Mucosa of stomach (tissue), 1 donor: ENCODE measurements around the gene DCTN4.
"Not testable (repeated sequence)": the region's sequence is repeated elsewhere in the genome, so short reads cannot be mapped to it uniquely, and the experiment has no call there.

Source experiments
- H3K27me3 ChIP-seq: one replicate; pipeline ENCODE4 v1.7.0; 2013; ENCODE audit warnings: mild to moderate bottlenecking, low read length; ENCODE audit not compliant: control insufficient read depth, insufficient read depth
- H3K36me3 ChIP-seq: one replicate; pipeline ENCODE4 v1.7.0; 2013; ENCODE audit warnings: low read length; ENCODE audit not compliant: control insufficient read depth, insufficient read depth
- H3K4me1 ChIP-seq: one replicate; pipeline ENCODE4 v1.7.0; 2013; ENCODE audit warnings: mild to moderate bottlenecking, low read length; ENCODE audit not compliant: control insufficient read depth, insufficient read depth
- H3K4me3 ChIP-seq: one replicate; pipeline ENCODE4 v1.7.0; 2013; ENCODE audit warnings: low read length
- H3K9ac ChIP-seq: one replicate; pipeline ENCODE4 v1.7.0; 2013; ENCODE audit warnings: mild to moderate bottlenecking, low read length, moderate library complexity
- H3K9me3 ChIP-seq: one replicate; pipeline ENCODE4 v1.7.0; 2013; ENCODE audit warnings: mild to moderate bottlenecking, low read length, moderate library complexity; ENCODE audit not compliant: control insufficient read depth
- donor health status: Pancreatic carcinoma.

DCTN4 gene

GRCh38 chr5:150751096-150751891 is 7.5 kb downstream of the DCTN4 start:
- H3K4me3 ChIP-seq, result no peak overlapping the region
- no peaks in the 10 kb centered on the region for H3K9me3 ChIP-seq
- H3K36me3 ChIP-seq, result no peaks in the 10 kb centered on the region
- H3K9ac ChIP-seq, result no peak overlapping the region
- H3K4me1 ChIP-seq, result peaks cover 27% of the 10 kb centered on the region
- no peaks in the 10 kb centered on the region for H3K27me3 ChIP-seq

DNA sequence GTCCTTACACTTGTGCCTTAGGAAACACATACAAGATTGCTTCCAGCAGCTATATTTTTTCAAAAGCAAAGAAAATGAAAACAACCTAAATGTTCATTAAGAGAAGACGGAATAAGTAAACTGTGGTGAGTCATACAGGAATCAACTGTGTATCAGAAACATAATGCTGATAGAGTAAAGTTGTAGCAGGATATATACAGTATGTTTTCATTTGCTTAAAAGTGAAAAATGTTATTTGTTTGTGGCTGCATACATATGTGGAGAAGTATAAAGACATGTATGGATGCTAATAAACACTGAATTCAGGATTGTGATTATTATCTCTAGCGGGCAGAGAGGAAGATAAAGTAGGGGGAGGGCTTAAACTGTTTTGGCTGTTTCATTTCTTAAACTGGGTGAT is 8.3 kb downstream of the DCTN4 start:
- Histone ChIP-seq H3K4me3 (no peak overlapping the region), H3K36me3 (no peaks in the 10 kb centered on the region), H3K27me3 (no peaks in the 10 kb centered on the region), H3K9me3 (no peaks in the 10 kb centered on the region), H3K9ac (no peak overlapping the region), H3K4me1 (peaks cover 26% of the 10 kb centered on the region)

- H3K4me1 ChIP-seq, H3K36me3 ChIP-seq, H3K27me3 ChIP-seq: not testable (repeated sequence)
These were observed 15.7 kb downstream of the DCTN4 start for GRCh38 chr5:150743142-150743488.

DNA sequence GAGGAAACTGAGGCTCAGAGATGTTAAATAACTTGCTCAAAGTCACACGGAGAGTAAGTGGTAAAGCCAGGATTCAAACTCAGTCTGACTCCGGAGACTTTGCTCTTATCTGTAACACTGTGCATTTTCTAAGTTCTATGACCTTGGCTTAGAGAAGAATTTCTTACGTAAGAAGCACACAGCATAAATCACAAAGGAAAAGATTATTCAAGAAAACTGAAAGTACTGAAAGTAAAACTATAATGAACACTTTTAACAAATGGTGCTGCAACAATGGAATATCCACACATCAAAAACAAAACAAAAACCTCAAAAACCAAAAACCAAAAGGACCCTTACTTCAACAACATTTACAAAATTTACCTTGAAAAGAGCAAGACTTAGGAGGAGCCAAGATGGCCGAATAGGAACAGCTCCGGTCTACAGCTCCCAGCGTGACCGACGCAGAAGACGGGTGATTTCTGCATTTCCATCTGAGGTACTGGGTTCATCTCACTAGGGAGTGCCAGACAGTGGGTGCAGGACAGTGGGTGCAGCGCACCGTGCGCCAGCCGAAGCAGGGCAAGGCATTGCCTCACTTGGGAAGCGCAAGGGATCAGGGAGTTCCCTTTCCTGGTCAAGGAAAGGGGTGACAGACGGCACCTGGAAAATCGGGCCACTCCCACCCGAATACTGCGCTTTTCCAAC is 16.2 kb downstream of the DCTN4 start:
- not testable (repeated sequence) for H3K27me3 ChIP-seq, H3K36me3 ChIP-seq, H3K4me1 ChIP-seq, H3K9ac ChIP-seq, H3K9me3 ChIP-seq, H3K4me3 ChIP-seq

More at GRCh38 chr5:150743142-150743488, 15.7 kb downstream of the DCTN4 start:
- H3K4me3 ChIP-seq, H3K9ac ChIP-seq, H3K9me3 ChIP-seq: not testable (repeated sequence)

- Histone ChIP-seq H3K4me3 (no peak overlapping the region), H3K27me3 (no peaks in the 10 kb centered on the region), H3K9ac (no peak overlapping the region), H3K36me3 (no peaks in the 10 kb centered on the region), H3K9me3 (no peaks in the 10 kb centered on the region), H3K4me1 (no peaks in the 10 kb centered on the region)
These were observed 17.8 kb downstream of the DCTN4 start for GRCh38 chr5:150740992-150741391.

DNA sequence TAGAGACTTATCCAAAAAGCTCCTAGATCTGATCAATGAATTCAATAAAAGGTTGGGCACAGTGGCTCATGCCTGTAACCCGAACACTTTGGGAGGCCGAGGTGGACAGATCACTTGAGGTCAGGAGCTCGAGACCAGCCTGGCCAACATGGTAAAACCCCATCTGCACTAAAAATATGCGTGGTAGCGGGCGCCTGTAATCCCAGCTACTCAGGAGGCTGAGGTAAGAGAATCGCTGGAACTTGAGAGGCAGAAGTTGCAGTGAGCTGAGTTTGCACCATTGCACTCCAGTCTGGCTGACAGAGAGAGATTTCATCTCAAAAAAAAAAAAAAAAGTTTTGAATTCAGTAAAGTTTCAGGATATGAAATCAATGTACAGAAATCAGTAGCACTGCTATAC is 20.0 kb downstream of the DCTN4 start:
- Histone ChIP-seq H3K27me3 (no peaks in the 10 kb centered on the region), H3K4me1 (peaks cover 9% of the 10 kb centered on the region), H3K9me3 (no peaks in the 10 kb centered on the region), H3K9ac (no peak overlapping the region), H3K4me3 (no peak overlapping the region), H3K36me3 (no peaks in the 10 kb centered on the region)

DNA sequence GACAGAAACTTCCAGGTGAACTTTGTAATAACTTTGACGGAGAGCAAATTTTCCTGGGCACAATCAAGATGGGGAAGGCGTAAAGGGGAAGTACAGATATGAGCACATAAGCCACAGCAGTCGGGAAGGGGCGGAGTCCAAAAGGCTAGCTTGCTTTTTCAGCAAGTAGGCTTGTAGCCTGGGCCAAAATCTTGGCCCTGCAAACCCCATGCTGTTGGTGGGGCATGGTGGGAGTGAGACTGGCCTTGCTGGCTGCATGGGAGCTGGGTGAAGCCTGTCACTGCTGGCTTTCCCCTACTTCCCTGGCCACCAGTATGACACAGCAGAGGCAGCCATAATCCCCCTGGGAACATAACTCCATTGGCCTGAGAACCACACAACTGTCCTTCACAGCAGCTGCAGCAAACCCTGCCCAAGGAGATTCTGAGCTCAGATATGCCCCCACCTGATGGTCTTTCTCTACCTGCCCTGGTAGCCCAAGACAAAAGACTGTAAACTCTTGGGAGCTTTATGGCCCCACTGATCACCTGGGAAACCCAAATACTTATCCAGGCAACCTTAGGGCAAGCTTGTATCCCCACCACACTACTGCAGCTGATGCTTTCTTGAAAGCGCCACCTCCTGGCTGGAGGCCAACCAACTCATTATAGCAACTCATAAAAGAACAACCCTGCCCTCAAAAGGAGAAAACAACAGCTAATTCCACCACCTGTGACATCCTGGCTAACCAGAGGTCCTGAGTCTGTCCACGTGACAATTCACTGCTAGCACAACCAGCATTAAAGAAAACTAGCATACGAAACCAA is 24.0 kb downstream of the DCTN4 start:
- H3K27me3 ChIP-seq, result no peaks in the 10 kb centered on the region
- H3K9ac ChIP-seq, result no peak overlapping the region
- H3K4me3 ChIP-seq, result no peak overlapping the region
- H3K4me1 ChIP-seq, result peaks cover 9% of the 10 kb centered on the region
- peaks cover 6% of the 10 kb centered on the region for H3K36me3 ChIP-seq
- H3K9me3 ChIP-seq, result no peaks in the 10 kb centered on the region

GRCh38 chr5:150731669-150732242 is 27.1 kb downstream of the DCTN4 start:
- H3K9ac ChIP-seq, result no peak overlapping the region
- H3K4me3 ChIP-seq, result no peak overlapping the region
- no peaks in the 10 kb centered on the region for H3K27me3 ChIP-seq
- H3K4me1 ChIP-seq, result peaks cover 9% of the 10 kb centered on the region
- H3K36me3 ChIP-seq, result peaks cover 6% of the 10 kb centered on the region
- H3K9me3 ChIP-seq, result no peaks in the 10 kb centered on the region

DNA sequence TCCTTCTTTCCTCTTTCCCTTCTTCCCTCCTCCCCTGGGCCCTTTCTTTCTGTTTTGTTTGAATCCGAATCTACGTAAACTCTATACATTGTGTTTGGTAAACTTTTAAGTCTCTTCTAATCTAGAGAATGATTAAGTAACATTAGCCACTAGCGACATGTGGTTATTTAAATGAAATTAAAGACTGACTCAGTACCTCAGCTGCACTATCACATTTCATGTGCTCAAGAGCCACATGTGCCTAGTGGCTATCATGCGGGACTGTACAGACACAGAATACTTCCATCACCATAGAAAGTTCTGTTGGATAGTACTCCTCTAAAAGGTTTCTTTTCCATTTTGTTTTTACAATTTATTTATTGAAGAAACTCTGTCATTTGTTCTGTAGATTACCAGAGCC is 29.0 kb downstream of the DCTN4 start:
- Histone ChIP-seq H3K4me3 (no peak overlapping the region), H3K27me3 (no peaks in the 10 kb centered on the region), H3K36me3 (peaks cover 6% of the 10 kb centered on the region), H3K9ac (no peak overlapping the region), H3K4me1 (peaks cover 4% of the 10 kb centered on the region), H3K9me3 (no peaks in the 10 kb centered on the region)

DNA sequence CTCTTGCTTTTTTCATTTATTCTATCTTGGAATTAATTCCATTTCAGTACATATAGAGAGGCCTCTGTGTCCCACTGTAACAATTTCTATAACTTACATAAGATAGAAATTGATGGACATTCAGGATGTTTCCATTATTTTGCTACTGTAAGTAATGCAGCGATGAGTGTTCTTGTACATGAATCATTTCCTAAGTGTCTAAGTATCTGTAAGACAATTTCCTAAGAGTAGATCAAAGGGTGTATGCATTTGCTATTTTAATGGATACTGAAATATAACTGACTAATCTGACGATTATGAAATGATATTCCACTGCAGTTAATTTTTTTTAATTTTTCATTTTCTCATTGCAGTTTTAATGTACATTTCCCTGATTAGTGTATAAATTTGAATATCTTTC is 35.0 kb downstream of the DCTN4 start:
- Histone ChIP-seq H3K27me3 (no peaks in the 10 kb centered on the region), H3K9me3 (no peaks in the 10 kb centered on the region), H3K4me3 (no peak overlapping the region), H3K4me1 (no peaks in the 10 kb centered on the region), H3K9ac (no peak overlapping the region), H3K36me3 (peaks cover 9% of the 10 kb centered on the region)

DNA sequence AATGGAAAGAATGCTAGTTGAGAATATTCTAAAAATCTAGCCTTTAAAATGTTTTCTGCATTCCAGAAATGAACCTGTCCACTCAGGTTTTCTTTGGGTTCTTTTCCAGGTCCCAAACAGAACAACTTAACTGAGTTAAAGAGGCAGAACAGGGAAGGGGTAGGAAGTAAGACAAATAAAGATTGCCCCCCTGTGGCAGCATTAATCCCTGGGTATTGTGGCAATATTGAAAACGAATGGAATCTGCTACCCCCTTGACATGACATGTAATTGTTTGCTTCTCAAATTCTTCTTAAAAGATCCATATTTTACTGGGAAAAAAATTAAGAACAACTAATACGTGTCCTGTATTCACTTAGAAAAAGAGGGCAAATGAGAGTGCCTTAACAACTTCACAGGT is 48.7 kb downstream of the DCTN4 start:
- H3K27me3 ChIP-seq, result no peaks in the 10 kb centered on the region
- H3K9me3 ChIP-seq, result no peaks in the 10 kb centered on the region
- H3K9ac ChIP-seq, result no peak overlapping the region
- H3K4me3 ChIP-seq, result no peak overlapping the region
- no peaks in the 10 kb centered on the region for H3K4me1 ChIP-seq
- peaks cover 7% of the 10 kb centered on the region for H3K36me3 ChIP-seq
